GM12878 (cell line): ENCODE measurements around the gene LMF1. TPM values are rescaled to one million over a fixed set of nuclear protein-coding genes. Genes with fewer than 3 reads are reported as not detected.

ENCODE experiments used
- ATAC-seq: fragments of 200-7000 bp; cut with Tn5 transposase; 3 replicates; pipeline ENCODE4 v1.9.1; 2020; ENCODE audit warnings: mild to moderate bottlenecking, moderate library complexity
- BruUV-seq: library from RNA; stranded (reverse); fragments of 400-500 nt; replicated peaks from 2 replicates; lab custom pipeline; 2021; lab: Mats Ljungman, UMichigan
- CTCF ChIA-PET: fragments of 300-600 bp; sonication (Branson Sonifier 250); formaldehyde crosslinking; extraction: SDS; loops from one replicate; lab custom pipeline; 2021; ENCODE audit warnings: inconsistent platforms; lab: Yijun Ruan, JAX
- POLR2A ChIA-PET: fragments of 350-600 bp; formaldehyde crosslinking; extraction: SDS; loops from one replicate; lab custom pipeline; 2021; ENCODE audit warnings: inconsistent platforms; lab: Charles Lee
- RAD21 ChIA-PET: fragments of 300-600 bp; sonication (Branson Sonifier 250); formaldehyde crosslinking; loops from one replicate; lab custom pipeline; 2023; ENCODE audit warnings: antibody characterized with exemption; ENCODE audit not compliant: unreplicated experiment; lab: Charles Lee
- SMC1A ChIA-PET: fragments of 300-600 bp; sonication (Branson Sonifier 250); formaldehyde crosslinking; loops from one replicate; lab custom pipeline; 2023; ENCODE audit not compliant: unreplicated experiment, uncharacterized antibody; lab: Charles Lee
- DNase-seq: peaks from one replicate; pipeline ENCODE4 v3.0.0-alpha.2; 2011; ENCODE audit warnings: low read depth, low spot score
- FAIRE-seq: peaks from 3 replicates; lab custom pipeline; 2011; peaks lifted over from hg19 to GRCh38; lab: Jason Lieb, UNC
- H2AFZ ChIP-seq: 2 replicates; pipeline ENCODE4 v1.6.0; 2011; ENCODE audit warnings: low read depth, low read length, control low read depth; ENCODE audit not compliant: control insufficient read depth
- H3K27ac ChIP-seq: 2 replicates; pipeline ENCODE4 v1.5.1; 2011; ENCODE audit warnings: control low read depth; ENCODE audit not compliant: control insufficient read depth, insufficient read depth
- H3K27me3 ChIP-seq, 2 experiments: replicated peaks in 1 of 2; 2 replicates each; pipeline versions ENCODE4 v1.6.0 to v1.6.1; 2011; ENCODE audit warnings: low read length in 1 of 2; ENCODE audit not compliant: control insufficient read depth in 2 of 2, insufficient read depth in 2 of 2
- H3K36me3 ChIP-seq, 2 experiments: 2 replicates each; pipeline ENCODE4 v1.5.1; 2011; ENCODE audit warnings: low read length in 1 of 2; ENCODE audit not compliant: control insufficient read depth in 2 of 2, insufficient read depth in 2 of 2
- H3K4me1 ChIP-seq: 2 replicates; pipeline ENCODE4 v1.6.1; 2011; ENCODE audit warnings: mild to moderate bottlenecking, low read length, moderate library complexity, mixed read lengths; ENCODE audit not compliant: control insufficient read depth, insufficient read depth
- H3K4me2 ChIP-seq: 2 replicates; pipeline ENCODE4 v1.6.0; 2011; ENCODE audit warnings: control low read depth; ENCODE audit not compliant: control insufficient read depth, insufficient read depth
- H3K4me3 ChIP-seq: fragments of 200-600 bp; sonication (generic); 2 replicates; pipeline ENCODE4 v1.5.1; 2016
- H3K79me2 ChIP-seq: 2 replicates; pipeline ENCODE4 v1.6.0; 2011; ENCODE audit warnings: low read length; ENCODE audit not compliant: control insufficient read depth, insufficient read depth
- H3K9ac ChIP-seq: 2 replicates; pipeline ENCODE4 v1.8.0; 2011; ENCODE audit warnings: low read length, control low read depth, mixed read lengths; ENCODE audit not compliant: control insufficient read depth, insufficient read depth
- H3K9me3 ChIP-seq: replicated peaks from 3 replicates; pipeline ENCODE4 v1.5.1; 2011; ENCODE audit warnings: mild to moderate bottlenecking, low read length; ENCODE audit not compliant: control insufficient read depth, insufficient read depth
- H4K20me1 ChIP-seq: 2 replicates; pipeline ENCODE4 v1.6.0; 2011; ENCODE audit not compliant: control insufficient read depth, insufficient read depth
- ETV6 ChIP-seq, 2 experiments: fragments of 450-650 bp in 1 of 2; IDR thresholded peaks in 1 of 2; conservative IDR thresholded peaks in 1 of 2; 2 replicates each; pipeline ENCODE4 v1.6.1; 2014; ENCODE audit warnings: antibody characterized with exemption in 1 of 2, borderline replicate concordance in 1 of 2, low read depth in 1 of 2, mild to moderate bottlenecking in 1 of 2, moderate library complexity in 1 of 2
- EZH2 ChIP-seq: IDR thresholded peaks from 2 replicates; pipeline ENCODE4 v1.6.1; 2012; ENCODE audit warnings: low read depth, mild to moderate bottlenecking, control low read depth, inconsistent platforms, low read length, borderline replicate concordance; ENCODE audit not compliant: control insufficient read depth
- JUND ChIP-seq: IDR thresholded peaks from 2 replicates; pipeline ENCODE4 v1.6.1; 2012; ENCODE audit warnings: low read depth, mild to moderate bottlenecking, low read length, improper control_type of control experiment, moderate library complexity
- POLR2A ChIP-seq: IDR thresholded peaks from 2 replicates; pipeline ENCODE4 v1.6.1; 2011; ENCODE audit warnings: low read depth, mild to moderate bottlenecking, low read length
- RELA ChIP-seq: fragments of 450-650 bp; IDR thresholded peaks from 2 replicates; pipeline ENCODE4 v1.8.0; 2014; ENCODE audit warnings: borderline replicate concordance; ENCODE audit not compliant: partially characterized antibody
- SMAD1 ChIP-seq: fragments of 450-650 bp; IDR thresholded peaks from 2 replicates; pipeline ENCODE4 v1.6.1; 2018; ENCODE audit warnings: mild to moderate bottlenecking, low read depth; ENCODE audit not compliant: partially characterized antibody
- SMAD5 ChIP-seq: IDR thresholded peaks from 2 replicates; pipeline ENCODE4 v1.6.1; 2016; ENCODE audit warnings: antibody characterized with exemption, low read depth
- WGBS: methylation state at CpG from one replicate; pipeline ENCODE4 v1.1.6; 2016; ENCODE audit warnings: low lambda C conversion rate; ENCODE audit not compliant: insufficient replicate concordance, insufficient coverage; ENCODE audit errors: missing lambda C conversion rate; 5-methylcytosine and 5-hydroxymethylcytosine counted together
- in situ Hi-C: fragments of 300-500 bp; cut with MboI; formaldehyde crosslinking; loops from 9 replicates; pipeline ENCODE4 v1.14.3; 2018; ENCODE audit warnings: mixed read lengths
- intact Hi-C: fragments of 100-400 bp; cut with micrococcal nuclease; formaldehyde crosslinking; loops from one replicate; pipeline ENCODE4 v1.14.2; 2022; ENCODE audit not compliant: unreplicated experiment
- polyA plus RNA-seq, 11 experiments: library from polyadenylated mRNA; depleted of rRNA in 4 of 11; unstranded in 6 of 11; stranded (reverse) in 5 of 11; fragments of >200 nt; fragmentation: Nextera tagmentation in 4 of 11; fragmentation: Illumina TruSeq in 1 of 11; extraction: Ambion mirVana in 4 of 11; extraction: Trizol in 1 of 11; gene quantifications; 1 replicate in 1 of 11; 2 replicates in 10 of 11; pipeline versions ENCODE4 v1.2.1 to v1.2.3, GENCODE V29; 2011 to 2016; ENCODE audit warnings: inconsistent platforms in 2 of 11, missing spikeins in 2 of 11, low read depth in 1 of 11
- total RNA-seq, 4 experiments: library from RNA; depleted of rRNA in 3 of 4; stranded (reverse); fragments of >200 nt in 3 of 4; fragmentation: Illumina TruSeq in 1 of 4; extraction: Trizol in 1 of 4; gene quantifications; 2 replicates each; pipeline versions ENCODE4 v1.2.1 to v1.2.3, GENCODE V29; 2013 to 2021
- TF ChIP-seq, protein P1 (sequence below): IDR thresholded peaks from 2 replicates; pipeline ENCODE4 v1.6.1; 2012; ENCODE audit warnings: low read length, inconsistent platforms

Gene LMF1
- total and polyA plus RNA-seq, 10 of the 15 experiments (the other 5 are each of a cell fraction or from before 2014, with no cell fraction given), result 0.18 to 3.2 (median 1.4) TPM; not detected in 1

DNA sequence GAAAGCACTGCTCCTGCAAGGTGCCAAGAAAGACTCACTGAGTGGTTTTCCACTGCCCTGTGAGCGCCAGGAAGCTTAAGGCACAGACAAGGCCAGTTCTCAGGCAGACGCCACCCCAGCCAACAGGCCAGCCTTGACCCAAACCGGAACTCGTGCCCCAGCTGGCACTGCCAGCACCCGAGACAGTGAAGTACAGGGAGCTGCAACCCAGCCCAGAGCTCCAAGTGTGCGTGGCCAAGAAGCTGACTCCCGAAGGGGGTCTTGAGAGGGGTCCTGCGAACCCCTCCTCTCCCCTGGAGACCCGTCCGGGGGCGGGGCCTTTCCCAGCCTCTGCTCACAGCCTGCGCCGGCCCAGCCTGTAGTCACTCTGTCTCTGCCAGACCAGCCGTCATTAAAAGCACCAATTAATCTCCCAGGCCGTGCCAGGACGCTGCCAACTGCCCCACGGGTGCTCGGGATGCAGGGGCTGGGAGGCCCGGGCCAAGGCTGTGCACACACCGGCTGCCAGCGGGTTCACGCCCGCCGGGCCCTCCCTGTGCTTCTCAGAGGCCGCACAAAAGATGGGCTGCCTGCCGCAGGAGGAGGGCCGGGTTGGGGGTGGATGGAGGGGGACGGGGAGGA, 6.4 kb upstream of the LMF1 start:
- in situ Hi-C loops, result no loop called here
- CTCF ChIA-PET, result no interaction called here
- no peak for TF ChIP-seq SMAD5
- no peak for TF ChIP-seq SMAD1
- TF ChIP-seq, protein P1, sequence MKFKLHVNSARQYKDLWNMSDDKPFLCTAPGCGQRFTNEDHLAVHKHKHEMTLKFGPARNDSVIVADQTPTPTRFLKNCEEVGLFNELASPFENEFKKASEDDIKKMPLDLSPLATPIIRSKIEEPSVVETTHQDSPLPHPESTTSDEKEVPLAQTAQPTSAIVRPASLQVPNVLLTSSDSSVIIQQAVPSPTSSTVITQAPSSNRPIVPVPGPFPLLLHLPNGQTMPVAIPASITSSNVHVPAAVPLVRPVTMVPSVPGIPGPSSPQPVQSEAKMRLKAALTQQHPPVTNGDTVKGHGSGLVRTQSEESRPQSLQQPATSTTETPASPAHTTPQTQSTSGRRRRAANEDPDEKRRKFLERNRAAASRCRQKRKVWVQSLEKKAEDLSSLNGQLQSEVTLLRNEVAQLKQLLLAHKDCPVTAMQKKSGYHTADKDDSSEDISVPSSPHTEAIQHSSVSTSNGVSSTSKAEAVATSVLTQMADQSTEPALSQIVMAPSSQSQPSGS, result no peak
- no peak for TF ChIP-seq EZH2
- no peak for TF ChIP-seq RELA
- TF ChIP-seq JUND, result no peak
- TF ChIP-seq POLR2A, result no peak
- TF ChIP-seq ETV6 (conservative IDR thresholded peaks at IDR 0.05 in 1 of 2, IDR thresholded peaks at IDR 0.05 in 1 of 2; ENCODE audit: borderline replicate concordance in 1 of 2, low read depth in 1 of 2), result no peak
- TF ChIP-seq, all 136 proteins: peak for 0

More for the DNA sequence above, 6.4 kb upstream of the LMF1 start:
- Histone ChIP-seq H3K27ac (no peak overlapping the region), H3K79me2 (no peaks in the 10 kb centered on the region), H3K4me3 (no peak overlapping the region), H3K9me3 (no peaks in the 10 kb centered on the region), H3K36me3 (no peaks in the 10 kb centered on the region), H4K20me1 (no peaks in the 10 kb centered on the region), H3K4me1 (no peaks in the 10 kb centered on the region), H3K9ac (no peak overlapping the region), H2AFZ (no peak overlapping the region), H3K4me2 (no peak overlapping the region), H3K27me3 (peaks cover 0 to 7% of the 10 kb centered on the region in 2 experiments; a peak in 2 of 4 replicates)
- ChIA-PET RAD21 (no interaction called here), POLR2A (no interaction called here), SMC1A (no interaction called here)
- BruUV-seq, result no TSS peak
- FAIRE-seq, result no peak
- no peak for DNase-seq
- intact Hi-C loops, result no loop called here
- ATAC-seq, result no peak
- WGBS, result 49% methylated on average over 25 of the region's 28 CpGs
